Esophagus muscularis mucosa (tissue), 3 donors: Measurements from ENCODE around the gene DSCAML1.

Experiments used
- POLR2AphosphoS5 ChIP-seq, 2 donors: sonication (generic); formaldehyde crosslinking; IDR thresholded peaks; one replicate each; pipeline ENCODE4 v1.6.1; 2017; ENCODE audit warnings: antibody characterized with exemption in 2 of 2
- TF ChIP-seq, protein P1 (sequence below), 3 experiments: fragments of 200-600 bp in 2 of 3; fragments of 450-650 bp in 1 of 3; sonication (generic) in 2 of 3; IDR thresholded peaks; one replicate each; pipeline ENCODE4 v1.5.1; 2017 to 2019; ENCODE audit warnings: antibody characterized with exemption in 3 of 3, mild to moderate bottlenecking in 2 of 3, moderate library complexity in 1 of 3

GRCh38 chr11:117600234-117600783, 196.7 kb downstream of the DSCAML1 start:
- TF ChIP-seq, protein P1, sequence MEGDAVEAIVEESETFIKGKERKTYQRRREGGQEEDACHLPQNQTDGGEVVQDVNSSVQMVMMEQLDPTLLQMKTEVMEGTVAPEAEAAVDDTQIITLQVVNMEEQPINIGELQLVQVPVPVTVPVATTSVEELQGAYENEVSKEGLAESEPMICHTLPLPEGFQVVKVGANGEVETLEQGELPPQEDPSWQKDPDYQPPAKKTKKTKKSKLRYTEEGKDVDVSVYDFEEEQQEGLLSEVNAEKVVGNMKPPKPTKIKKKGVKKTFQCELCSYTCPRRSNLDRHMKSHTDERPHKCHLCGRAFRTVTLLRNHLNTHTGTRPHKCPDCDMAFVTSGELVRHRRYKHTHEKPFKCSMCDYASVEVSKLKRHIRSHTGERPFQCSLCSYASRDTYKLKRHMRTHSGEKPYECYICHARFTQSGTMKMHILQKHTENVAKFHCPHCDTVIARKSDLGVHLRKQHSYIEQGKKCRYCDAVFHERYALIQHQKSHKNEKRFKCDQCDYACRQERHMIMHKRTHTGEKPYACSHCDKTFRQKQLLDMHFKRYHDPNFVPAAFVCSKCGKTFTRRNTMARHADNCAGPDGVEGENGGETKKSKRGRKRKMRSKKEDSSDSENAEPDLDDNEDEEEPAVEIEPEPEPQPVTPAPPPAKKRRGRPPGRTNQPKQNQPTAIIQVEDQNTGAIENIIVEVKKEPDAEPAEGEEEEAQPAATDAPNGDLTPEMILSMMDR (IDR thresholded peaks at IDR 0.05), result no peak
- no peak for TF ChIP-seq POLR2AphosphoS5 (IDR thresholded peaks at IDR 0.05)
